Measurements from ENCODE around the gene CD180. TPM values are rescaled to one million over a fixed set of nuclear protein-coding genes. Genes with fewer than 3 reads are reported as not detected.
A peak's percentile ranks its signal among the peaks of the same experiment; 100 is the strongest.
"Not testable (repeated sequence)": the region's sequence is repeated elsewhere in the genome, so short reads cannot be mapped to it uniquely, and the experiment has no call there.

CD180 gene
- total RNA-seq, 1 experiment from 2014 or later: not detected

- Histone ChIP-seq H3K27me3 (ENCODE audit: control insufficient read depth, insufficient read depth, low read length) (no peaks in the 10 kb centered on the region), H3K4me3 (ENCODE audit: insufficient read depth, low read depth, low read length) (no peak overlapping the region), H3K36me3 (replicated peaks; ENCODE audit: control insufficient read depth, insufficient read depth, low read length) (no peaks in the 10 kb centered on the region)
- no peak for DNase-seq
Measured at GRCh38 chr5:67188274-67189078, 8.1 kb downstream of the CD180 start.

DNA sequence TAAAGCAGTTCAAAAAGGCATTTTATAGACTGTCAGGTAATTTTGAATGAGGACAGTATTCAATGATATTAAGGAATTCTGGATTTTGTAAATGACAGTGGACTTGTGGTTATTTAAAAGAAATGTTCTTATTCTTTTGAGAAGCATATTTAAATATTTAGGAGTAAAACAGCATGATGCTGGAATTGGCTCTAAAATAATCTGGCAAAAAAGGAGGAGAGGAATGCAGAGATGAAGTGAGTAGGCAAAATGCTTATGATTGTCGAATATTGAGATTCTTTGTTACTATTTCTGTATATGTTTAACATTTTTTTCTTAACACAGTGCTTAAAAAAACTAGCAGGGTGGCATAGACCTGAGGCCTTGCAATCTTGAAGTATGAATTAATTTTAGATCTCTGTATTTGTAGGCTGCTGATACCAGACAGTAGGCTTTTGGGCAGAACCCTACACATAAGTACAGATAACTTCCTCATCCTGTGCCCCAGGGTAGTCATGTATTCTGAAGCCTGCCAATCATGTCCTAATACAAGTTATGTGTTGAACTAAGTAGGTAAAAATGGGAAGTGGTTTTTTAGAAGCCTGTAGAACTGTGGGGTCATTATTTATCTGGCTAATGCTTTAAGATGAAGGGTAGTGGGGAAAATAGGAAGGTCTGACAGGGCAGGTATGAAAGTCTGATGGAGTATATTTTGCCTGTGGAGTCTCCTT lies 9.4 kb downstream of the CD180 start:
- H3K27me3 ChIP-seq (ENCODE audit: control insufficient read depth, insufficient read depth, low read length): no peaks in the 10 kb centered on the region
- DNase-seq: no peak
- H3K36me3 ChIP-seq (replicated peaks; ENCODE audit: control insufficient read depth, insufficient read depth, low read length): no peaks in the 10 kb centered on the region
- H3K4me3 ChIP-seq (ENCODE audit: insufficient read depth, low read depth, low read length): no peak overlapping the region

DNA sequence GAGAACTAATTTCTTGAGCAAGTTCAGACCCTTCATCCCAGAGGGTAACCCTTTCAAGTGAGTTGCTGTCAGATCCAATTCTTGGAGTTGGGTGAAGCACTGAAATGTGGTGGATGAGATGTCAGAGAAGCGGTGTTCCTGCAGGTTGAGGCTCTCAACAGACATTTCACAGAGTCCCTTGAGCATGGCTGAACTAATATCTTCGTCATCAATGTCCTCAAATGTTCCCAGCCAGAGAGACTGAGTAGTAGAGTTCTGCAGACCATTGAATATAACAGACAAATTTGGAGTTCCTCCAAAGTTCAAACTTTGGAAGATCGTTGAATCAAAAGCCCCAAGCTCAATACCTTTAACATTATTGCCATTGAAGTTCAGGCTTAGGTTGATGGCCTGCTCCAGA lies 12.7 kb downstream of the CD180 start:
- DNase-seq: no peak
- Histone ChIP-seq H3K27me3 (ENCODE audit: control insufficient read depth, insufficient read depth, low read length) (no peaks in the 10 kb centered on the region), H3K4me3 (ENCODE audit: insufficient read depth, low read depth, low read length) (no peak overlapping the region), H3K36me3 (replicated peaks; ENCODE audit: control insufficient read depth, insufficient read depth, low read length) (no peaks in the 10 kb centered on the region)

- H3K4me3 ChIP-seq (ENCODE audit: insufficient read depth, low read depth, low read length): no peak overlapping the region
- no peaks in the 10 kb centered on the region for H3K36me3 ChIP-seq (replicated peaks; ENCODE audit: control insufficient read depth, insufficient read depth, low read length)
- DNase-seq: peak; percentile 37
- no peaks in the 10 kb centered on the region for H3K27me3 ChIP-seq (ENCODE audit: control insufficient read depth, insufficient read depth, low read length)
Measured at GRCh38 chr5:67182301-67182790, 14.3 kb downstream of the CD180 start.

GRCh38 chr5:67181648-67182221 lies 14.9 kb downstream of the CD180 start:
- no peaks in the 10 kb centered on the region for H3K27me3 ChIP-seq (ENCODE audit: control insufficient read depth, insufficient read depth, low read length)
- no peak for DNase-seq
- no peak overlapping the region for H3K4me3 ChIP-seq (ENCODE audit: insufficient read depth, low read depth, low read length)
- no peaks in the 10 kb centered on the region for H3K36me3 ChIP-seq (replicated peaks; ENCODE audit: control insufficient read depth, insufficient read depth, low read length)

- DNase-seq: no peak
- H3K36me3 ChIP-seq (replicated peaks; ENCODE audit: control insufficient read depth, insufficient read depth, low read length): no peaks in the 10 kb centered on the region
- H3K4me3 ChIP-seq (ENCODE audit: insufficient read depth, low read depth, low read length): no peak overlapping the region
- H3K27me3 ChIP-seq (ENCODE audit: control insufficient read depth, insufficient read depth, low read length): no peaks in the 10 kb centered on the region
Measured at GRCh38 chr5:67179697-67180361, 16.8 kb downstream of the CD180 start.

GRCh38 chr5:67178966-67179365 lies 17.6 kb downstream of the CD180 start:
- H3K27me3 ChIP-seq (ENCODE audit: control insufficient read depth, insufficient read depth, low read length): no peaks in the 10 kb centered on the region
- no peak for DNase-seq
- no peaks in the 10 kb centered on the region for H3K36me3 ChIP-seq (replicated peaks; ENCODE audit: control insufficient read depth, insufficient read depth, low read length)
- H3K4me3 ChIP-seq (ENCODE audit: insufficient read depth, low read depth, low read length): no peak overlapping the region

- H3K36me3 ChIP-seq (replicated peaks; ENCODE audit: control insufficient read depth, insufficient read depth, low read length): no peaks in the 10 kb centered on the region
- DNase-seq: no peak
- H3K4me3 ChIP-seq (ENCODE audit: insufficient read depth, low read depth, low read length): no peak overlapping the region
- no peaks in the 10 kb centered on the region for H3K27me3 ChIP-seq (ENCODE audit: control insufficient read depth, insufficient read depth, low read length)
Measured at GRCh38 chr5:67178085-67178484, 18.5 kb downstream of the CD180 start.

GRCh38 chr5:67176936-67177335 lies 19.7 kb downstream of the CD180 start:
- H3K4me3 ChIP-seq (ENCODE audit: insufficient read depth, low read depth, low read length): no peak overlapping the region
- no peaks in the 10 kb centered on the region for H3K36me3 ChIP-seq (replicated peaks; ENCODE audit: control insufficient read depth, insufficient read depth, low read length)
- H3K27me3 ChIP-seq (ENCODE audit: control insufficient read depth, insufficient read depth, low read length): no peaks in the 10 kb centered on the region
- no peak for DNase-seq

DNA sequence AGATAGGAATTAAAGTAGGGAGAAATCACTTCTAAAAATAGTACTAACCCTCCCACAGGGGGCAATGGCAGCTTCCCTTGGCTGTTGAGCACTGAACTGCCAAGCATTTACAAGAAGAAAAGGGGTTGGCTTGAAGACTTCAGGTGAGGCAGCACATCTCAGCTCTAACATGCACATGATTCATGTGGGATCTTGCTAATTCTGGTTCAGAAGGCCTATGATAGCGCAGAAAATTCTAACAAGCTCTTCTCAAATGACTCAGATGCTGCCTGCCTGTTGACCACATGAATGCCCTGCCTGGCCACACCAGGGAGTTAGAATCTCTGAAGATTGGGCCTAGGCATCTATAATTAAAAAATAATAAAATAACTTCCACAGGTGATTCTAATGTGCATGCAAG lies 22.6 kb downstream of the CD180 start:
- Histone ChIP-seq H3K27me3 (ENCODE audit: control insufficient read depth, insufficient read depth, low read length) (no peaks in the 10 kb centered on the region), H3K4me3 (ENCODE audit: insufficient read depth, low read depth, low read length) (no peak overlapping the region), H3K36me3 (replicated peaks; ENCODE audit: control insufficient read depth, insufficient read depth, low read length) (no peaks in the 10 kb centered on the region)
- no peak for DNase-seq

DNA sequence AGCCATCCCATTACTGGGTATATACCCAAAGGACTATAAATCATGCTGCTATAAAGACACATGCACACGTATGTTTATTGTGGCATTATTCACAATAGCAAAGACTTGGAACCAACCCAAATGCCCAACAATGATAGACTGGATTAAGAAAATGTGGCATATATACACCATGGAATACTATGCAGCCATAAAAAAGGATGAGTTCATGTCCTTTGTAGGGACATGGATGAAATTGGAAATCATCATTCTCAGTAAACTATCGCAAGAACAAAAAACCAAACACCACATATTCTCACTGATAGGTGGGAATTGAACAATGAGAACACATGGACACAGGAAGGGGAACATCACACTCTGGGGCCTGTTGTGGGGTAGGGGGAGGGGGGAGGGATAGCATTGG lies 23.2 kb downstream of the CD180 start:
- not testable (repeated sequence) for DNase-seq

GRCh38 chr5:67170767-67171166 lies 25.8 kb downstream of the CD180 start:
- Histone ChIP-seq H3K4me3 (ENCODE audit: insufficient read depth, low read depth, low read length) (no peak overlapping the region), H3K36me3 (replicated peaks; ENCODE audit: control insufficient read depth, insufficient read depth, low read length) (no peaks in the 10 kb centered on the region)
- no peak for DNase-seq

More for the DNA sequence above, 23.2 kb downstream of the CD180 start:
- H3K27me3 ChIP-seq (ENCODE audit: control insufficient read depth, insufficient read depth, low read length); H3K4me3 ChIP-seq (ENCODE audit: insufficient read depth, low read depth, low read length); H3K36me3 ChIP-seq (replicated peaks; ENCODE audit: control insufficient read depth, insufficient read depth, low read length): not testable (repeated sequence)

GRCh38 chr5:67168069-67168468 lies 28.5 kb downstream of the CD180 start:
- Histone ChIP-seq H3K27me3 (ENCODE audit: control insufficient read depth, insufficient read depth, low read length) (no peaks in the 10 kb centered on the region), H3K36me3 (replicated peaks; ENCODE audit: control insufficient read depth, insufficient read depth, low read length) (no peaks in the 10 kb centered on the region), H3K4me3 (ENCODE audit: insufficient read depth, low read depth, low read length) (no peak overlapping the region)
- DNase-seq: no peak

More at GRCh38 chr5:67170767-67171166, 25.8 kb downstream of the CD180 start:
- H3K27me3 ChIP-seq (ENCODE audit: control insufficient read depth, insufficient read depth, low read length): no peaks in the 10 kb centered on the region

DNA sequence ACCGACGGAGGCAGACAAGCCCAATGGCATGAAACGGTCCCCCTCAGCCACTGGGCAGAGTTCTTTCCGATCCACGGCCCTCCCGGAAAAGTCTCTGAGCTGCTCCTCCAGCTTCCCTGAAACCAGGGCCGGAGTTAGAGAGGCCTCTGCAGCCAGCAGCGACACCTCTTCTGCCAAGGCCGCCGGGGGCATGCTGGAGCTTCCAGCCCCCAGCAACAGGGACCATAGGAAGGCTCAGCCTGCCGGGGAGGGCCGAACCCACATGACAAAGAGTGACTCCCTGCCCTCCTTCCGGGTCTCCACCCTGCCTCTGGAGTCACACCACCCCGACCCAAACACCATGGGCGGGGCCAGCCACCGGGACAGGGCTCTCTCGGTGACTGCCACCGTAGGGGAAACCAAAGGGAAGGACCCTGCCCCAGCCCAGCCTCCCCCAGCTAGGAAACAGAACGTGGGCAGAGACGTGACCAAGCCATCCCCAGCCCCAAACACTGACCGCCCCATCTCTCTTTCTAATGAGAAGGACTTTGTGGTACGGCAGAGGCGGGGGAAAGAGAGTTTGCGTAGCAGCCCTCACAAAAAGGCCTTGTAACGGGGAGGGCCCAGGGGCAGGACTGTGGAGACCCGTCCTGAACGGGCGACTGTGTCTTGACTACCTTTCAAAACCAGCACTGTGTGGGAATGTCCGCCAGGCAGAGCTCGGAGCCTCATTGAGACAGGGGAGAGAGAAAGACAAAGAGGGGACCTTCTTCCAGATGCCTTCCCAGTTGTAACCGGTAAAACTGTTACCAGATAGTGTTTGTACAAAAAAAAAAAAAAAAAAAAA lies 29.9 kb downstream of the CD180 start:
- Histone ChIP-seq H3K36me3 (replicated peaks; ENCODE audit: control insufficient read depth, insufficient read depth, low read length) (no peaks in the 10 kb centered on the region), H3K4me3 (ENCODE audit: insufficient read depth, low read depth, low read length) (peak overlapping the region; percentile 22; the same call in 1 of the 2 replicates), H3K27me3 (ENCODE audit: control insufficient read depth, insufficient read depth, low read length) (no peaks in the 10 kb centered on the region)
- peak; percentile 70 for DNase-seq
